ENCODE measurements around the gene RALB. TPM values are rescaled to one million over a fixed set of nuclear protein-coding genes. Genes with fewer than 3 reads are reported as not detected.

The RALB gene, protein sequence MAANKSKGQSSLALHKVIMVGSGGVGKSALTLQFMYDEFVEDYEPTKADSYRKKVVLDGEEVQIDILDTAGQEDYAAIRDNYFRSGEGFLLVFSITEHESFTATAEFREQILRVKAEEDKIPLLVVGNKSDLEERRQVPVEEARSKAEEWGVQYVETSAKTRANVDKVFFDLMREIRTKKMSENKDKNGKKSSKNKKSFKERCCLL
- 10 to 100 TPM; 20.1 to 45.0 (median 30.4) TPM for total RNA-seq

DNA sequence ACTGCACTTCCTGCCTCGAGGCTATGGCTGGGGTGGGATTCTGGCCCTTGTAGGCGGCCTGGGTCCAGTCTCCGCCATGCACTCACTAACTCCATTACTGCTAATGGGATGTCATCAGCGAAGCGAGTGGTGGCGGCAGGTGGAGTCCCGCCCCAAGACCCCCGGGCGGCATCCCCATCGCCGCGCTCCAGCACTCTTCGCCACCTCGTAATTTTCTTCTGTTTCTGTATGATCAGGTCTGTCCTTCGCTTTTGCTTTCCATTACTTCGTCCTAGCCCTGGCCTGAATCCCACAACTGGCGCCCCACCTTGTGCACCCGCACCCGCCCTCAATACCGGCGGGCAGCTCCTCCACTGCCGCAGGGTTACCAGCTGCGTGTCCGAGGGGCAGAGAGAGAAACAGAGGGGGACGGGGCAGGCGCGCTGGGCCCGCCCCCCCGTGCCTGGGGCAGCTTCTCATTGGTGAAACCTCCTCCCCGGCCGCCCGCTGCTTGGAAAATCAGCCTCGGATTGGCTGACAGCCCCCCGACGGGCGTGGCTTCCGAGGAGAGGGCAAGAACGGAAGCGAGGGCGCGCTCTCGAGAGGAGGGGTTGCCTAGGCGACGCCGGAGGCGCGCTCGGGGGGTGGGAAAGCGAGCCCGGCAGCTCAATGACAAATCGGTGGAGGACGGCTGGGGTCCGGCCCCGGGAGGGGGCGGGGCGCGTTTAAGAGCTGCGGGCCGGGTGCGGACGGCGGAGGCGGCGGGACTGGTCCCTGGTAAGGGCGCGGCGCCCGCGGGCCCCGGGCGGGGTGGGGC is at the start of gene RALB:
RALB (plus strand) TSS at position 628 of the 796 bp plus-strand sequence. CDS start 25,813 bp downstream, outside the sequence.
- Histone ChIP-seq H3K9me3 (no peaks in the 10 kb centered on the region), H3K36me3 (no peaks in the 10 kb centered on the region), H3K4me1 (peaks cover 9 to 38% of the 10 kb centered on the region in 2 donors), H3K27ac (peak within 1 kb of the TSS; percentile 78 to 89 (median 82)), H3K27me3 (no peaks in the 10 kb centered on the region), H3K4me3 (peak within 1 kb of the TSS; percentile 67 to 87 (median 73))
- ATAC-seq (peak; percentile 89 to 90), DNase-seq (peak; percentile 98)
- in situ Hi-C loops (cut with MboI; ENCODE audit: low sequenced_read_pairs in 4 of 4) (no loop called here), intact Hi-C loops (cut with DNase I; ENCODE audit: low total_unique reads) (loop anchor here (1.0 to 10.0 kb wide), 4 partner anchors 29 to 422 kb away; partner anchors contain the start of gene TMEM185B)
- TF ChIP-seq POLR2A (IDR thresholded peaks at IDR 0.05) (peak; percentile 62 to 75), CTCF (IDR thresholded peaks at IDR 0.05 in 4 of 5, conservative IDR thresholded peaks at IDR 0.05 in 1 of 5) (no peak)

GRCh38 chr2:120203251-120204021 is 49.2 kb upstream of the RALB start:
- no peaks in the 10 kb centered on the region for H3K9me3 ChIP-seq
- in situ Hi-C loops (cut with MboI; ENCODE audit: low sequenced_read_pairs in 4 of 4) (no loop called here), intact Hi-C loops (cut with DNase I; ENCODE audit: low total_unique reads) (no loop called here)
- TF ChIP-seq CTCF (IDR thresholded peaks at IDR 0.05 in 4 of 5, conservative IDR thresholded peaks at IDR 0.05 in 1 of 5) (no peak), POLR2A (IDR thresholded peaks at IDR 0.05) (no peak)
- no peak overlapping the region for H3K4me3 ChIP-seq
- no peaks in the 10 kb centered on the region for H3K27me3 ChIP-seq
- no peak for ATAC-seq
- peaks cover 0 to 7% of the 10 kb centered on the region in 2 donors for H3K4me1 ChIP-seq
- no peak for DNase-seq
- peak overlapping the region in 1 of 4 donors; percentile 17 for H3K27ac ChIP-seq
- no peaks in the 10 kb centered on the region for H3K36me3 ChIP-seq

- Histone ChIP-seq H3K9me3 (no peaks in the 10 kb centered on the region), H3K27ac (peak overlapping the region in 1 of 4 donors; percentile 17), H3K4me1 (peaks cover 0 to 7% of the 10 kb centered on the region in 2 donors), H3K4me3 (no peak overlapping the region), H3K36me3 (no peaks in the 10 kb centered on the region), H3K27me3 (no peaks in the 10 kb centered on the region)
- no peak for TF ChIP-seq CTCF (IDR thresholded peaks at IDR 0.05 in 4 of 5, conservative IDR thresholded peaks at IDR 0.05 in 1 of 5)
- TF ChIP-seq POLR2A (IDR thresholded peaks at IDR 0.05): no peak
- intact Hi-C loops (cut with DNase I; ENCODE audit: low total_unique reads): no loop called here
- ATAC-seq (no peak), DNase-seq (no peak)
- in situ Hi-C loops (cut with MboI; ENCODE audit: low sequenced_read_pairs in 4 of 4): no loop called here
Observed at GRCh38 chr2:120204022-120204405, 48.6 kb upstream of the RALB start.

- H3K27me3 ChIP-seq: no peaks in the 10 kb centered on the region
- H3K4me1 ChIP-seq: peaks cover 0 to 7% of the 10 kb centered on the region in 2 donors
- ATAC-seq (no peak), DNase-seq (no peak)
- in situ Hi-C loops (cut with MboI; ENCODE audit: low sequenced_read_pairs in 4 of 4): no loop called here
- H3K27ac ChIP-seq: peak overlapping the region in 1 of 4 donors; percentile 17
- TF ChIP-seq CTCF (IDR thresholded peaks at IDR 0.05 in 4 of 5, conservative IDR thresholded peaks at IDR 0.05 in 1 of 5): no peak
- no peak for TF ChIP-seq POLR2A (IDR thresholded peaks at IDR 0.05)
- H3K36me3 ChIP-seq: no peaks in the 10 kb centered on the region
- no peaks in the 10 kb centered on the region for H3K9me3 ChIP-seq
- intact Hi-C loops (cut with DNase I; ENCODE audit: low total_unique reads): no loop called here
- H3K4me3 ChIP-seq: no peak overlapping the region
Observed at GRCh38 chr2:120204417-120204816, 48.2 kb upstream of the RALB start.
